GM18498 (cell line): ENCODE results near the gene YPEL2.
"Not testable (repeated sequence)": the region's sequence is repeated elsewhere in the genome, so short reads cannot be mapped to it uniquely, and the experiment has no call there.

Experiments used
- ATAC-seq: cut with Tn5 transposase; IDR thresholded peaks from one replicate; pipeline ENCODE4 v1.9.1; 2021; ENCODE audit warnings: mild to moderate bottlenecking, moderate library complexity; ENCODE audit not compliant: unreplicated experiment

The YPEL2 gene

DNA sequence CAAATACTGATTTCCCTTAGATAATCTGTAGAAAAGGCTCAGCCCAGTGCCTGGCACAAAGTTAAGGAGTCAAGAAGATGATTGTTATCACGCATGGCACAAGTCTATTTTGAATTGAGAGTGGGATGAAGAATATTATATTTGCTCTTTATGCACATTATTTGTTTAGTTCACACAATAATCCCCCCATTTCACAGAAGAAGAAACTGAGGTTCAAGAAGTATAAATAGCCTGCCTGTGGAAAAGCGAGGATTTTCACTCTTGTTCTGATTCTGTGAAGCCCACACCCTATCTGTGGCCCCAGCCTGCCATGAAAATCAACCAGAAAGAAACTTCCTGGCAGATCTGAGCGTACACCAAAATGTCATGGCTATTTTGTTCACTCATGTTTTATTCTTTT is 73.0 kb downstream of the YPEL2 start:
- ATAC-seq, result no peak

DNA sequence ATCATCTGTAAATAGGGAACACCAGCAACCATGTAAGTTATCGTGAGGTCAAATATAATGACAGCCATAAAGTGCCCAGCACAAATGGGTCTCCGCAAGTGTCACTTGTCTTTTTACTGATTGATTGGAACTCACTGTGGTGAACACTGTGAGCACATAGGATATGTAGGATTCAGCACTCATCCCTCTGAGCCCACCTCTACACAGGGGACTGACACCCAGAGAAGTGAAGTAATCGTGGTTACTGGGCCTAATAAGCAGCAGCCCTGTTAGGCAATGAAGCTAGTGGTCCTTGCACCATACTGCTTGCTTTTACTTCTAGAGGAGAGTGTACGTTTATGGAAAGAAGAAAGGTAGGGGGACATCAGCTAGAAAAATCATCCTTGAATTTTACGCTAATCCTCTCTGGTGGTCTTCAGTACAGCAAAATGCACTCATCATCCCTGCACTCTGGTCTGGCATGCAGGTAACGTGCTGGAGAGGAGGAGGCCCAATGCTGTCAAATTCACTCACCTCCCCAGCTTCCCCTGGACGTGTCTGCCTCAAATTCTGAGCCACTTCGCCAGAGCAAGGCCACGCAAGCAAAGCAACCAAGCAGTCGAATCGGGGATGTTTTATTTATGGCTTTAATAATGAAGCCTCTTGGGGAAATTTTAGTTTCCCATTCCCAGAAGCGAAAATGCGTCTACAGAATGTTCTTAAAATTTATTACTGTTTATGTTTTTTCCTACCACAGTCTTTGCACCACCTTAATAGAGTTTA is 74.7 kb downstream of the YPEL2 start:
- ATAC-seq, result no peak

DNA sequence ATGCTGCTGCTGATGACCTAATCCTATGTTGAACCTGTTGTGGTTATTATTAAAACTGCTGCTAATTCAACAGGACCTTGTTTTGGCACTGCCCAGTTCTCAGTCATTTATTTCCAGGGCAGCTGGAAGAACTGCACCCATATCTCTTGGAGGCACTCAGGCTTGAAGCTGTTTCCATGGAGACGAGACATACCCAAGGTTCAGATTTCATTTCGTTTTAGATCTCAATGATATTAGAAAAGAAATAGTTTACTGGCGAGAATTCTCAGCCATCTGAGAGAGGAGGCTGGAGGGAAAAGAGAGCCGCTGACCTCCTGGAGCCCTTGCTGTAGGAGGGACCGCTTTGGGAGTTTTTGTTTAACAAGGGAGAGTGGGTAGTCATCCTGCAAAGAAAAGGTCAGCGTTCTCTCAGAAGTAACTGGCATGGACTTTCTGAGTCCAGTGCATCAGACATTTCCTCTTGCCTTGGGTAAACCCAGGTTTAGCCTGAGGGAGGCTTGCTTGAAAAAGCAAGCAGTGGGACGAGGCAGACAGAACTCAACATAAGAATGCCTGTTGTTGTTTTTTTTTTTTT is 75.4 kb downstream of the YPEL2 start:
- ATAC-seq, result no peak

DNA sequence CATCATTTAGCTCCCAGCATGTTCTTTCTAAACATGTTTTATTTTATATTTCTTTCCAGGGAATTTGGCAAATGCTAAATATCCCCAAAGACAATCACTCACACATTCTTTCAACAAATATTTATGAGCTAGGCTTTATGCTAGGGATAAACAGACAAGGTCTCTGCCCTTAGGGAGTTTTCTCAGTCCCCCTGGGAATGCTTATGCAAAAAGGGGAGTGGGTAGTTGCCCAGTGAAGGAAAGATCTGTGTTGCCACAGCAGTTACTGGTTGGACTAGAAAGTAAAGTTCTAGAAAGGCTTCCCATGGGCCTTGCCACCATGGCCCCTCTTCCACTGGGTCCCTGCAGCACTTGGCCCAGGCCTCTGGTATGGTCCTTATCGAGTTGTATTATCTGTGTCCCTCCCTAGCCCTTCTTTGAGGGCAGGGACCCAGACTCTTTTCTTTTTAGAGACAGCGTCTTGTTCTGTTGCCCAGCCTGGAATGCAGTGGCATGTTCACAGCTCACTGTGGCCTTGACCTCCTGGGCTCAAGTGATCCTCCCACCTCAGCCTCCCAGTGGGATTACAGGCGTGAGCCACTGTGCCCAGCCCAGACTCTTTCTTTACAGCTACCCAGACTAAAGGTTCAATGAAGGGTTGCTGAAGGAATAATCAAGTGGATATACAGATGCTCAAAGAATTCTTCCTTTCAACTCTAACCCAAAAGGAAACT is 78.0 kb downstream of the YPEL2 start:
- no peak for ATAC-seq

DNA sequence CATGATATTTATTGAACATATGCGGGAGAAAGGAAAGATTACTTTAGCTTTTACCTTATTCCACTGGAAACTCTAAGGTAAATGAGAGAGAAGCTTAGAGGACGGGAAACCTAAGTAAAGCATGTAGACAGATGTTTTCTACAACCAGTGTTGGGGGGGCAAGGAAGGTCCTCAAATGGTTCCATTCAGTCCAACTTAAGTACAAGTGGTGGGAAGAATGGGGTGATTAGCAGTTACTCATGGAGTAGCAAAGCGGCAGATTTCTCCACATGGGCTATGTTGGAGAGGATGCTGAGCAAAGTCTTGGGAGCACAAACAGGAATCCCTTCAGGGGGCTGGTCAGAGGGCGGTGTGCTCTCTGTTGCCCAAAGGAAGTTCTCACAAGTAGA is 78.6 kb downstream of the YPEL2 start:
- ATAC-seq, result no peak

DNA sequence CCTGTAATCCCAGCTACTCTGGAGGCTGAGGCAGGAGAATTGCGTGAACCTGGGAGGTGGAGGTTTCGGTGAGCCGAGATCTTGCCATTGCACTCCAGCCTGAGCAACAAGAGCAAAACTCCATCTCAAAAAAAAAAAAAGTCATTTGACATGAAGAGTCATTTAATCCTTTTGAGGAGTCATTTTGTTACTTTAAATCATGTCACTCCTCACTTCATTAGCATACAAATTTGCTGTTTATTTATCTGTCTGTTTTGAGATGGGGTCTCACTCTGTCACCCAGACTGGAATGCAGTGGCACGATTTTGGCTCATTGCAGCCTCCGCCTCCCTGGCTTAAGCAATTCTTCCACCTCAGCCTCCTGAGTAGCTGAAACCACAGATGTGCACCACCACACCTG is 81.0 kb downstream of the YPEL2 start:
- ATAC-seq, result not testable (repeated sequence)

DNA sequence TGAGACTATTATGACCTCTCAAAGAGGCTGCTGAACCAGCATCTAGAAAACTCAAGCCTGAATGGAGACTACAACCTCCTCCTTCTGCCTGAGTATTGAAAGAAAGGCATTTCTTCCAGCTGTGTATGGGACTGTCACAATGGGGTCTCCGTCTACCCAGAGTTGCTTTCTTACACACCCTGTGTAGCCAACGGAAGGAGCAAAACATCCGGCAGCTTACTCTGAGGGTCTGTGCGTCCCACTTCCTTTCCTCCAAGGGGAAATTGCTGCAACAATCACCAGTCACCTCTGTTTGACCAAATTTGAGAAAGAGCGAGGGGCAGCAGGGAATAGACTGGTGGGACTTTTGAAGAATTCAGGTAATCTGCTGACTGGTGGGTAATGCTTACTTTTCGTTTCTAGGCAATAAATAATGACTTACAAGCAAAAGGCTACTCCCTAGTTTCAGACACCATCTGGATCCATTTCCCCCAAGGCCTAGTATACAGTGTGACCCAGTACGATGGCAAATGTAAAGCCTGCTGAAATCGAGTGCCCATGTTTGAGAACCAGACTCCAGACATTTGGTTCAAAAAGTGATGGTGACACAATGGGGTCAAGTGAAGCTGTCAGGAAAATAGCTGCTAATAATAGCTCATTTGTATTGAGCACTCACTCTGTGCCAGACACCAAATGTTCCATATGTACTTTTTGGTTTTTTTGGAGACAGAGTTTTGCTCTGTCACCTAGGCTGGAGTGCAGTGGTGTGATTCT is 81.7 kb downstream of the YPEL2 start:
- no peak for ATAC-seq

DNA sequence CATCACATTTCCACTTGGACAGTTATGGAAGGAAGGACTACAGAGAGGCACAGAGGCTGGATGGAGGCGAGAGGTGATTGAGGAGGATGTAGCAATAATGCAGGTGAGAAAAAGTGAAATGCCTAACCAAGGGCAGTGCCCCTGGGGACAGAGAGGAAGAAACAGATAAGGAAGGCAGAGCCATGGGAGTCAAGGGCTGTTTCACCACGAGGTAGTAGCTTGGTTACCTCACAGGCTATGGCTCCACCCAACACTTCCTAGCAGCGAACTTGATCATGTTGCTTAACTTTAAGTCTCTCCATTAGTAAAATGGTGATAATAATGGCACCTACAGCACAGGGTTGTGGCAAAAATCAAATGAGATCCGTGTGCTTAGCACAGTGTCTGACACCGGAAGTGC is 83.9 kb downstream of the YPEL2 start:
- no peak for ATAC-seq

DNA sequence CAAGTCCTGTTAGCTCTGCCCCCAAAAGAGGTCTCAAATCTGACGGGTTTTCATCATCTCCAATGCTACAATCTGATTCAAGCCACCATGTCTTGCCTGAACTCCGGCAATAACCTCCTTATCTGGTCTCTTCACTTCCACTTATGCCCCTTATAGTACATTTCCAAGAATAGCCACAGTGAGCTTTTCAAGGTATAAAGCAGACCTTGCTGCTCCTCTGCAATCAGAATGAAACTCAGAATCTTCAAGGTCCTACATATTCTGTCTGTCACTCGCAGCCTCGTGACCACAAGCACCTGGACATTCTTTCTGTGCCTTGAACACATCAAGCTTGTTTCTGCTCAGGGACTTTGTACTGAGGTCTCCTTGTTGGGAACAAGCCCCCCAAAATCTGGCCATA is 84.7 kb downstream of the YPEL2 start:
- no peak for ATAC-seq

DNA sequence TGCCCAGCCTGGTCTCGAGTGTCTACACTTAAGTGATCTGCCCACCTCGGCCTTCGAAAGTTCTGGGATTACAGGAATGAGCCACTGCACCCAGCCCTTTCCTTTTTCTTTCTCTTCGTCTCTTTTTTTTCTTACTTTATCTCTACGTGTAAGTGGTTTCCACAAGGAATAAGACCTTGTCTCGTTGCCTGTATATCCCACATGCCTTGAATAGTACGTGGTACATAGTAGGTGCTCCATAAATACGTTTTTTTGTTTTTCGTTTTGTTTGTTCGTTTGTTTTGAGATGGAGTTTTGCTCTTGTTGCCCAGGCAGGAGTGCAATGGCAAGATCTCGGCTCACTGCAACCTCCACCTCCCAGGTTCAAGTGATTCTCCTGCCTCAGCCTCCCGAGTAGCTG is 86.0 kb downstream of the YPEL2 start:
- ATAC-seq, result no peak

DNA sequence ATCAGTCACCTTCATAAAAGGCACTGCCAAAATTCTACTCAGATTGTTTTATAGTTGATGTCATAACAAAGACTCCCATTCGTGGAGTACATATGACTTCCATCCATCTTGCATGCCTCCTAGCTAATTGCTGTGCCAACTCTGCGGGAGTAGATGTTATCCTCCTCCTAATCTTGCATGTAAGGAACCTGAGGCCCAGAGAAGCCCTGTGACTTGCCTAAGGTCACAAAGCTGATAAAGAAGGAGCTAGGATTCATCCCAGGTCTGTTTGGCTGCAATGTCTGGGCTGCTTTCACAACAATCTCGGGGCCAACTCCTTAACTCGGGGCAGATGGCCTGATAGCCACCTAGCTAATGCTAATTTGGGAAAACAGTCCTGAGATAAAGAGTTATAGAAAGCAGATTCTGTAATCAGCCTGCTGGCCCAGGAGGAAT is 87.3 kb downstream of the YPEL2 start:
- ATAC-seq, result no peak

DNA sequence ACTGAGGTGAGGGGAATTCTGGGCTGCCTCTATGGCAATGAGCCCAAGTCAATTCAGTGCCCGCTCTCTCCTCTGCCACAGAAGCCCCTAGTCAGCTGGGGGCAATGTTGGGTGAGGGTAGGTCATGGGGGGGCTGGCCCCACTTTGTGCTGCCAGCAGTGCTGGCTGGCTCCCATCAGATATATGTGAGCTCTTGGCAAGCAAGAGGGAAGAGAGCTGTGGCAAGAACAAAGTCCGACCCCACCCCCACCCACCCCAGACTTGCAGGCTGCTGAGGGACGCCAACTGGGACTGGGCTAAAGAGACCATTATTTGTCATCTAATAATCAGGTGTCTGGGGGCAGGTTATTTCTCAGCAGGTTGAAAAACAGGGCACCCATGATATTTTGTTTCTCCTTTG is 89.4 kb downstream of the YPEL2 start:
- no peak for ATAC-seq

DNA sequence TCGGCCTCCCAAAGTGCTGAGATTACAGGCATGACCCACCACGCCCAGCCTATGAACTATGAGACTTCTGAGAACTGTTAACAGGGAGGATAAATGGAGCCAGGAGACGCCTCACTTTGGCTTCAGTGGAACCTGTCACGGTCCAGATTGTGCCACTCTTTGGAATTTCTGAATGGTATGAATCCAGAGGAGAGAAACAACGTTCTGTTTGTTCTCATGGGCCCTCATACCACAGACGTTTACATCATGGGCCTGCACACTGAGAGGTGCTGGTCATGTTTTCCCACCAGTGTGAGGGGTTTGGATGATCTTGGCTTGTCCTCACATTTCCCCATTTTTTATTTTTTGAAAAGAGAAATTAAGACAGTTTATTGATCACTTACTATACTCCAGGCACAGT is 90.3 kb downstream of the YPEL2 start:
- no peak for ATAC-seq

DNA sequence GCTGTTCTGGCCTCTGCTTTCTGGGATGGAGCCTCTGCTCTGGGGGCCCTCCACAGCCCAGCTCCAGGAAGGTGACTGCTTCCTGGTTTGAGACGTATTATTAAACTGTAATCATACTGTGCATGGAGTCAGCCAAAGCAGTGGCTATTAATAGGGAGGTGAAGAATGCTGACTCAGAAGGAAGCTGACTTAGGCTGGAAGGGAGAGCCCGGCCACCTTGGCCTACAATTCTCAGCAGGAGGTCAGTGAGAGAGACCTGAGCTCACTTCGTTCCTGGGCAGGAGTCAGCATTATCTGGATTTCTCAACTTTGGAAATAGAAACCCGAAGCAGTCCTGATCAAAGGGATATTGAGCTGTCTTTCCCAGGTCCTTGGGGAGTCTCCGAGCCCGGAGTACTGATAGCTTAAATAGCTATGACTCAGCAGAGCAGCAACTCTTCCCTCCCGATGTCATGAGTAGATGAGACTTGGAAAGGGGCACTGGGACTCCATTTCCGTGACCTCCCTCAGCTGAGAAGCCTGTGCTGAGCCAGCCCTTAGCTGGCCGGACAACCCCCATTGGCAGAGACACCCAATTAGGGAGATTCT is 91.8 kb downstream of the YPEL2 start:
- ATAC-seq, result no peak

DNA sequence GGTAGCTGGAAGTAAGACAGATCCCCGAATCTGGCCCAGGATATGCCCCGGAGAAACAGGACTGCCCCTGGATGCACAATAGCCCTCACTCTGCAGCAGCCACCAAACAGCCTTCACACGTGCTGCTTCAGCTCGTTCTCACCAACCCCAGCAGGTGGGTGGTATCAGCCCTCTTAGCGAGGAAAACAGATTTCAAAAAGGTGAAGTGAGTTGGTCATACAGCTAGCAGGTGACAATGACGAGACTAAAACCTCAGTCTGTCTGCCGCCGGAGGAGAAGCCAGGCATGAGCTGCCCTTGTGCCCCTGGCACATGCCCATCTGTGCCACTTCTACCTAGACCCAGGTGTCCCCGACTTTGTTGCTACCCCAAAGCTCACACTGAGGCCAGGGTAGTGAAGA is 92.4 kb downstream of the YPEL2 start:
- ATAC-seq, result no peak

DNA sequence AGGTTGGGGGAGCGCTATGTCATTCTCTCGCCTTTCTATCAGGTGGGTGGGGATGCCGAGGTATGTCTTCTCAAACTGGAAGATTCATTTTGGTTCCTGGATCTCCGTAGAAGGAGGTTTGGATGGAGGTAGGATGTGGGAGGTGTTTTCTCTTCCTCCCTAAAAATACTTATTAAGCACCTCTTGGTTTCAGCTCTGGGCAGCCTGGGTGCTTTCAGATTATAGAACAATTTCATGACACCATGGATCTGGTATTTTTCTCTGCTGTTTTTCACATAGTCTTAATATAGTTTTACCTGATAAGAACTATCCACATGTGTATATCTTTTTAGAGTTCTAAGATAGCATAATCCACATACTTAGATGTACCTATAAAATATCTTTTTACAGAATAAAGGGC is 92.9 kb downstream of the YPEL2 start:
- no peak for ATAC-seq

DNA sequence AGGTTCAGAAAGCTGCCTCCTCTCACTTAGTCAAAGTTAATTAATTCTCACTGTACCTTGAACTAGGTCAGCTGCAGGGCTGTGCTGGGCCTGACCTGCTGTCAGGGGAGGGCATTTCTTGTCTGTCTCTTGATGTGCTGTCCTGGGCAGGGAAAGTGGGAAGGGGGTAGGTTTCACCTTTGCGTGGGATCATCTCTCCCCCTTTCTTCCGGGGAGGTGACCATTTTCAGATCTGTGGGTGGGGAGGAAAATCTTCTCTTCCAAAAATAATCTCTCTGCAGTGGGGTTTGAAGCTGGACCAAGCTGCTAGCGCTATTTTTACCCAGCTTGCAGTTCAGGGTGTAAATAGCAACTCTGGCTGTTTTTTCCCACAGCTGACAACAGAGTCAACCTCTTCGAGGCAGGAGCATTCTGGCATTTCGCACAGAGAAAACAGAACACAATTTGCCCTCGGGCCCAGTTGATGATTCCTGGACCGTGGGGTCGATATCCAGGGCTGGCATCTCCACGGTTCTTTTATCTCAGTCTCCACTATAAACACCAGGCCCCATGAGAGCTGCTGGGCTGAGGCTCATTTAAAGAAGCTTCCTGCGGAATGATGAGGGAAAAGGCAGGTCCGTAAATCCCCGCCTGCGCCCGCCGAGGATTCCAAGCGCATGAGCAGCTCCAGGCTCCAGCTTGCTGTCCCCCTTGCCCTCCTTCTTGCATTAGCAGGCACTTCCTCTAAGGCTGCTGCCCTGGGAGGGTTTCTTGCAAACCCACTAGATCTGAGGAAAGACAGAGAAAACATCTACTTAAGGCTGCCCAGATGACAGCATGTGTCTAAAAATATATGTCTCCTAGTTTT is 93.9 kb downstream of the YPEL2 start:
- no peak for ATAC-seq

DNA sequence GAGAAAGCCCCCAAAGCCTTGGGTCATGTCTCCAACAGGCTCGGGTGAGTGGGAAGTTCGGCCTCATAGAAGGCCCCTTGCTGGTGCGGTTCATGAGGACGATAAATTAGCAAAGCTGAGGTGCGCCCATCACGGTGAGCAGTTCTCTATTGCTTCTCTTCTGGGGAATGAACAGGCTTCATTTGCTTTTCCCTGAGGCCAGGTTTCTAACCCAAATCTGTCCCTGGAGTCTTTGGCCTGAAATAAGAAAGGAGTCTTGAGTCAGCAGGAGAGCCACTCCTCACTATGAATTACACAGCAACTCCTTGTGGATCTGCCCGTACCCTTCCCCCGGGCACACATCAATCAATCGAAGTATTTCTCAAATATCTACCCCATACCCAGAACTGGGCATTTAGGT is 94.6 kb downstream of the YPEL2 start:
- no peak for ATAC-seq

DNA sequence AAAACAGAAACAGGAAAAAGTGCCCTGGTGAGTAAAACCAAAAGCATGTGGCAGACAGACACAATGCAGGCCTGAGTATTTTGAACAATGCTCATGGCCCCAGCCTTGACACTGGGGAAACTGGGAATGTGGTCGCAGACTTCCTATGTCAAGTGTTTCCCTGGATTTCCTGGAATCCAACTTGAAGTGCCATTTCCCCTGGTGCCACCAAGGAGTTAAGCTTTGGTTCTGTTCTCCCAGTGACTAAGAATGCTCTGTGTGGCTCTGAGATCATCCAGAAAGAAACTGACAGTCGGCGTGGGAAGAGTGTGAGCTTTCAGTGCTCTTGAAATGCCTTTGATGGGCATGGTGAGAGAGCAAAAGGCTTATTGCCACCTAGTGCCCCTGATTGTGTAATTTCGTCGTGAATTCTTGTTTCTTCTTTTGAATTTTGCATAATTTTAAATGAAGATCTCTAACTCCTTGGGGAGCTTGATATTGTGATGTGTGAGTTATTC is 96.0 kb downstream of the YPEL2 start:
- no peak for ATAC-seq

DNA sequence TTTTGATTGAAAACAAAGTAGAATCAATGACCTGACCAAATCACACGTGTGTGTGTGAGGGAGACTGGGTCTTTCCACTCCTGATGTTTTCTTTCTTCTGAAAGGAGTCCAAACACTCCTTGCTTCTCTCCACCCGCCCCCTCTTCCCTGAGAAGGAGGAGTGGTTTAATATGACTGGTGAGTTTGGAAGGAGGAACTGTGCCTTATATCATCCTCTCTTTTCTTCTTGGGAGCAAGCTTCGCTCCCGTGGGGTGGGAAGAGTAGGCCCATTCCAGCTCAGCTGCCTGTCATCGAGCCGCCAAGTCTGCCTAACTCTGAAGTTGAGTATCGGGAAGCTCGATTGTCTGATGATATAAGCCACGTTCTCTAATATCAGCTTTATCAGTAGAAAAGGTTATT is 96.5 kb downstream of the YPEL2 start:
- ATAC-seq, result no peak
